Neural crest cell (in vitro differentiated cells): ENCODE data around the gene TMF1. TPM values are rescaled to one million over a fixed set of nuclear protein-coding genes. Genes with fewer than 3 reads are reported as not detected.

Experiments
- DNase-seq: peaks from one replicate; pipeline ENCODE4 v3.0.0; 2021; ENCODE audit warnings: low read depth, mixed read lengths, low spot score
- H3K27ac Mint-ChIP-seq: one replicate; pipeline ENCODE4 v1.8.0; 2021; ENCODE audit warnings: mild to moderate bottlenecking, mixed read lengths; ENCODE audit not compliant: unreplicated experiment
- H3K27me3 Mint-ChIP-seq: 2 replicates; pipeline ENCODE4 v1.8.0; 2021; ENCODE audit warnings: low read depth, mild to moderate bottlenecking, mixed read lengths
- H3K36me3 Mint-ChIP-seq: 2 replicates; pipeline ENCODE4 v1.8.0; 2021; ENCODE audit warnings: low read depth, mild to moderate bottlenecking, mixed read lengths
- H3K4me1 Mint-ChIP-seq: 2 replicates; pipeline ENCODE4 v1.8.0; 2021; ENCODE audit warnings: mixed read lengths
- H3K4me3 Mint-ChIP-seq: one replicate; pipeline ENCODE4 v1.8.0; 2021; ENCODE audit warnings: mild to moderate bottlenecking, mixed read lengths
- H3K9me3 Mint-ChIP-seq: 2 replicates; pipeline ENCODE4 v1.8.0; 2021; ENCODE audit warnings: mixed read lengths
- total RNA-seq: library from RNA; stranded (reverse); gene quantifications from 2 replicates; pipeline ENCODE4 v1.2.1, GENCODE V29; 2021
- TF ChIP-seq, protein P1 (sequence below): fragments of 200-600 bp; sonication (generic); conservative IDR thresholded peaks from 2 replicates; pipeline ENCODE4 v1.5.0; 2021; ENCODE audit warnings: antibody characterized with exemption, mild to moderate bottlenecking

Gene TMF1
- total RNA-seq, 1 donor from 2014 or later, result 18.5 TPM

DNA sequence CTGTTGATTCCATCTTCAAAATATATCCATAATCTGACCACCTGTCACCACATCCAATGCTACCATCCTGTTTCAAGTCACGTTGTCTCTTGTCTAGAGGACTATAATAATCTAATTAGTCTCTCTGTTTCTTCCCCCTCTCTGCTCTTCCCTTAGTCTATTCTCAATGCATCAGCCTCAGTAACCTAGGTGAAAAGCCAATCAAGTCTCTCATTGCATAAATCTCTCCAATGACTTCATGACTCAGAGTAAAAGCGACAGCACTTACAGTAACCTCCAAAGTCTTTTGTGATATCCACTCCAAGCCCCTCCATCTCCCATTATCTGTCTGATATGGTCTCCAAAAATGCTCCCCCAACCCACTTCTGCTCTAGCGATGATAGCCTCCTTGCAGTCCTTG, 20.8 kb upstream of the TMF1 start:
- no peaks in the 10 kb centered on the region for H3K27me3 Mint-ChIP-seq
- TF ChIP-seq, protein P1, sequence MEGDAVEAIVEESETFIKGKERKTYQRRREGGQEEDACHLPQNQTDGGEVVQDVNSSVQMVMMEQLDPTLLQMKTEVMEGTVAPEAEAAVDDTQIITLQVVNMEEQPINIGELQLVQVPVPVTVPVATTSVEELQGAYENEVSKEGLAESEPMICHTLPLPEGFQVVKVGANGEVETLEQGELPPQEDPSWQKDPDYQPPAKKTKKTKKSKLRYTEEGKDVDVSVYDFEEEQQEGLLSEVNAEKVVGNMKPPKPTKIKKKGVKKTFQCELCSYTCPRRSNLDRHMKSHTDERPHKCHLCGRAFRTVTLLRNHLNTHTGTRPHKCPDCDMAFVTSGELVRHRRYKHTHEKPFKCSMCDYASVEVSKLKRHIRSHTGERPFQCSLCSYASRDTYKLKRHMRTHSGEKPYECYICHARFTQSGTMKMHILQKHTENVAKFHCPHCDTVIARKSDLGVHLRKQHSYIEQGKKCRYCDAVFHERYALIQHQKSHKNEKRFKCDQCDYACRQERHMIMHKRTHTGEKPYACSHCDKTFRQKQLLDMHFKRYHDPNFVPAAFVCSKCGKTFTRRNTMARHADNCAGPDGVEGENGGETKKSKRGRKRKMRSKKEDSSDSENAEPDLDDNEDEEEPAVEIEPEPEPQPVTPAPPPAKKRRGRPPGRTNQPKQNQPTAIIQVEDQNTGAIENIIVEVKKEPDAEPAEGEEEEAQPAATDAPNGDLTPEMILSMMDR, result no peak
- peaks cover 18% of the 10 kb centered on the region for H3K36me3 Mint-ChIP-seq
- no peak overlapping the region for H3K4me3 Mint-ChIP-seq
- no peaks in the 10 kb centered on the region for H3K9me3 Mint-ChIP-seq
- no peak for DNase-seq
- H3K27ac Mint-ChIP-seq, result no peak overlapping the region
- peaks cover 9% of the 10 kb centered on the region for H3K4me1 Mint-ChIP-seq

- Mint-ChIP-seq H3K27me3 (no peaks in the 10 kb centered on the region), H3K4me3 (no peak overlapping the region), H3K27ac (no peak overlapping the region), H3K4me1 (peaks cover 10% of the 10 kb centered on the region), H3K9me3 (no peaks in the 10 kb centered on the region), H3K36me3 (peaks cover 9% of the 10 kb centered on the region)
- TF ChIP-seq, protein P1, result no peak
- DNase-seq, result no peak
These were observed 14.0 kb upstream of the TMF1 start for GRCh38 chr3:69066121-69066520.

GRCh38 chr3:69065318-69065964, 13.3 kb upstream of the TMF1 start:
- no peak for DNase-seq
- H3K4me3 Mint-ChIP-seq, result no peak overlapping the region
- H3K4me1 Mint-ChIP-seq, result peaks cover 10% of the 10 kb centered on the region
- H3K27ac Mint-ChIP-seq, result no peak overlapping the region
- no peaks in the 10 kb centered on the region for H3K27me3 Mint-ChIP-seq
- peaks cover 11% of the 10 kb centered on the region for H3K36me3 Mint-ChIP-seq
- H3K9me3 Mint-ChIP-seq, result no peaks in the 10 kb centered on the region
- TF ChIP-seq, protein P1, result no peak

DNA sequence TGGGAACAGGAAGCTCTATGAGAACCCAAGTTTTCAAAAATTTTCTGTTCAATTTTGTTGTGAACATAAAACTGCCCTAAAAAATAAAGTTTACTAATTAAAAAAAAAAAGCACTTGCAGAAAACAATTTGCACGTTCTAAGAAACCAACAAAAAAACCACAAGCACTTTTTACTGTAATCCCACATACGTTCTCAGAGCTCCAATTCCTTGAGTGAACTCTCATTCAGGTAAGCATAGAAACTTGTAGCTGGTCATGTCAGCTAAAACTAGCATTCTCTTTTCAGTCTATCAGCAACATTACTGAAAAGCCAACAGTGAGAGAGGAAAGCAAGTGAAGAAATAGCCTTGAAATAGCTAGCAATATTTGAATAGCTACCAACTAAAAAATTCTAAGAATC, 11.5 kb upstream of the TMF1 start:
- Mint-ChIP-seq H3K36me3 (peaks cover 24% of the 10 kb centered on the region), H3K9me3 (no peaks in the 10 kb centered on the region), H3K27me3 (no peaks in the 10 kb centered on the region), H3K27ac (no peak overlapping the region), H3K4me1 (peaks cover 10% of the 10 kb centered on the region), H3K4me3 (no peak overlapping the region)
- TF ChIP-seq, protein P1, result no peak
- DNase-seq, result no peak

GRCh38 chr3:69059688-69060087, 7.6 kb upstream of the TMF1 start:
- TF ChIP-seq, protein P1, result no peak
- H3K4me1 Mint-ChIP-seq, result peaks cover under 1% of the 10 kb centered on the region
- H3K9me3 Mint-ChIP-seq, result no peaks in the 10 kb centered on the region
- H3K36me3 Mint-ChIP-seq, result peaks cover 26% of the 10 kb centered on the region
- no peaks in the 10 kb centered on the region for H3K27me3 Mint-ChIP-seq
- H3K4me3 Mint-ChIP-seq, result no peak overlapping the region
- no peak overlapping the region for H3K27ac Mint-ChIP-seq
- DNase-seq, result no peak
